ENCODE measurements around the gene NEMF.
"Not testable (repeated sequence)": the region's sequence is repeated elsewhere in the genome, so short reads cannot be mapped to it uniquely, and the experiment has no call there.

NEMF gene

GRCh38 chr14:49755378-49755777, 97.2 kb downstream of the NEMF start:
- Histone ChIP-seq H3K4me1 (ENCODE audit: control insufficient read depth, insufficient read depth, low read length) (no peaks in the 10 kb centered on the region), H3K36me3 (ENCODE audit: control insufficient read depth, insufficient read depth, low read length) (no peaks in the 10 kb centered on the region), H3K9ac (ENCODE audit: low read length) (no peak overlapping the region), H3K27me3 (ENCODE audit: control insufficient read depth, insufficient read depth, low read length) (no peaks in the 10 kb centered on the region), H3K27ac (ENCODE audit: low read depth, low read length) (no peak overlapping the region), H3K4me3 (ENCODE audit: low read length) (no peak overlapping the region)

GRCh38 chr14:49754570-49755097, 98.0 kb downstream of the NEMF start:
- Histone ChIP-seq H3K4me1 (ENCODE audit: control insufficient read depth, insufficient read depth, low read length) (no peaks in the 10 kb centered on the region), H3K36me3 (ENCODE audit: control insufficient read depth, insufficient read depth, low read length) (no peaks in the 10 kb centered on the region), H3K27me3 (ENCODE audit: control insufficient read depth, insufficient read depth, low read length) (no peaks in the 10 kb centered on the region), H3K4me3 (ENCODE audit: low read length) (no peak overlapping the region), H3K9ac (ENCODE audit: low read length) (no peak overlapping the region), H3K27ac (ENCODE audit: low read depth, low read length) (no peak overlapping the region)

GRCh38 chr14:49746476-49746875, 106.1 kb downstream of the NEMF start:
- not testable (repeated sequence) for H3K4me1 ChIP-seq (ENCODE audit: control insufficient read depth, insufficient read depth, low read length); H3K9ac ChIP-seq (ENCODE audit: low read length); H3K4me3 ChIP-seq (ENCODE audit: low read length); H3K27ac ChIP-seq (ENCODE audit: low read depth, low read length); H3K27me3 ChIP-seq (ENCODE audit: control insufficient read depth, insufficient read depth, low read length); H3K36me3 ChIP-seq (ENCODE audit: control insufficient read depth, insufficient read depth, low read length)

GRCh38 chr14:49745191-49745590, 107.4 kb downstream of the NEMF start:
- no peaks in the 10 kb centered on the region for H3K4me1 ChIP-seq (ENCODE audit: control insufficient read depth, insufficient read depth, low read length)
- H3K27ac ChIP-seq (ENCODE audit: low read depth, low read length), result no peak overlapping the region
- peaks cover 3% of the 10 kb centered on the region for H3K36me3 ChIP-seq (ENCODE audit: control insufficient read depth, insufficient read depth, low read length)
- H3K9ac ChIP-seq (ENCODE audit: low read length), result no peak overlapping the region
- H3K27me3 ChIP-seq (ENCODE audit: control insufficient read depth, insufficient read depth, low read length), result no peaks in the 10 kb centered on the region
- H3K4me3 ChIP-seq (ENCODE audit: low read length), result no peak overlapping the region

- not testable (repeated sequence) for H3K27me3 ChIP-seq (ENCODE audit: control insufficient read depth, insufficient read depth, low read length); H3K27ac ChIP-seq (ENCODE audit: low read depth, low read length); H3K9ac ChIP-seq (ENCODE audit: low read length); H3K4me3 ChIP-seq (ENCODE audit: low read length); H3K4me1 ChIP-seq (ENCODE audit: control insufficient read depth, insufficient read depth, low read length); H3K36me3 ChIP-seq (ENCODE audit: control insufficient read depth, insufficient read depth, low read length)
These were observed 116.9 kb downstream of the NEMF start for GRCh38 chr14:49735669-49736068.

GRCh38 chr14:49733836-49734235, 118.8 kb downstream of the NEMF start:
- H3K27me3 ChIP-seq (ENCODE audit: control insufficient read depth, insufficient read depth, low read length), result no peaks in the 10 kb centered on the region
- no peak overlapping the region for H3K4me3 ChIP-seq (ENCODE audit: low read length)
- no peak overlapping the region for H3K27ac ChIP-seq (ENCODE audit: low read depth, low read length)
- H3K9ac ChIP-seq (ENCODE audit: low read length), result no peak overlapping the region
- no peaks in the 10 kb centered on the region for H3K4me1 ChIP-seq (ENCODE audit: control insufficient read depth, insufficient read depth, low read length)
- no peaks in the 10 kb centered on the region for H3K36me3 ChIP-seq (ENCODE audit: control insufficient read depth, insufficient read depth, low read length)

GRCh38 chr14:49732896-49733295, 119.7 kb downstream of the NEMF start:
- no peak overlapping the region for H3K4me3 ChIP-seq (ENCODE audit: low read length)
- H3K27ac ChIP-seq (ENCODE audit: low read depth, low read length), result no peak overlapping the region
- no peak overlapping the region for H3K9ac ChIP-seq (ENCODE audit: low read length)
- H3K4me1 ChIP-seq (ENCODE audit: control insufficient read depth, insufficient read depth, low read length), result no peaks in the 10 kb centered on the region
- no peaks in the 10 kb centered on the region for H3K36me3 ChIP-seq (ENCODE audit: control insufficient read depth, insufficient read depth, low read length)
- H3K27me3 ChIP-seq (ENCODE audit: control insufficient read depth, insufficient read depth, low read length), result no peaks in the 10 kb centered on the region

Data from rectal smooth muscle tissue (tissue), 1 donor.